ENCODE data around the gene PLOD2. TPM values are rescaled to one million over a fixed set of nuclear protein-coding genes. Genes with fewer than 3 reads are reported as not detected.

PLOD2 gene
- under 1 TPM; 0.38 to 0.65 TPM for total RNA-seq

DNA sequence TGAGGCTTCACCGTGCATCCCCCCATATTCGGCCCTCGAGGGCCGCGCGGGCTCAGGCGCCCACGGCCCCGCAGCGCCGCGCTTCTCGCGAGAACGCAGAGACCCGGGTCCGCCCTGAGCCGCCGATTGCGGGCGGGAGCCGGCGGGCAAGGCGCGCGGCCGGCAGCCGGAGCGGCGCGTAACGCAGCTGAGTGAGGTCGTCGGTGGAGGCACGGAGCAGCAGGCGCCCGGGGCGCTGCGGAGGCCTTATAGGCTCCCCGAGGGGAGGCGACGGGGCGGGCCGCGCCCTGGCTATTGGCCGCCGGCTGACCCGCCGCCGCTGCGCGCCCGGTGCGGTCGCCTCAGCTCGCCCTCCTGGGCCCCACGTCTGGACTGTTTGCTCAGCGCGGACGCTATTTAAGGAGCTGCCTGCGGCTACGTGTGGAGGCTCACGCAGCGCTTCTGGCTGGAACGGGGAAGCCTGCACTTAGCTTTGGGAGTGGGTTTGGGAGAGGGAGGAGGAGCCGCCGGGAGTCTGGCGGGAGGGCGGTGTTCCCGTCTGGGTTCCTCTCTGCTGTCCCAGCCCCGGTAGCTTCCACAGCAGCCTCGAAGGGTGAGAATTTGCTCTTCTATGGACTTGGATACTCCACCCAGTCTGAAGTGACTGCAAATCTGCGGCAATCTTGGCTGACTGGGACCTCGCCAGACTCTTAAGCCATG, at the start of gene PLOD2:
Gene PLOD2, minus strand, starts transcription at position 221 of the 699 bp plus-strand sequence. Its CDS starts 195 bp downstream, at position 26.
- Mint-ChIP-seq H3K9me3 (no peaks in the 10 kb centered on the region), H3K27me3 (peaks cover 36% of the 10 kb centered on the region), H3K27ac (no peak within 1 kb of the TSS), H3K4me1 (ENCODE audit: low read depth) (peaks cover 12% of the 10 kb centered on the region), H3K4me3 (peak within 1 kb of the TSS; percentile 60), H3K36me3 (no peaks in the 10 kb centered on the region)
- CTCF ChIA-PET, result interaction anchor here (0.7 kb wide), 1 partner anchor 10 kb away, joined by 3 read pairs; no protein-coding TSS in a partner anchor
- peak; percentile 32 for DNase-seq
- POLR2A ChIA-PET, result no interaction called here
- intact Hi-C loops (cut with micrococcal nuclease), result loop anchor here (5.0 kb wide), 1 partner anchor 381 kb away; the partner anchor contains the start of gene PLSCR1

DNA sequence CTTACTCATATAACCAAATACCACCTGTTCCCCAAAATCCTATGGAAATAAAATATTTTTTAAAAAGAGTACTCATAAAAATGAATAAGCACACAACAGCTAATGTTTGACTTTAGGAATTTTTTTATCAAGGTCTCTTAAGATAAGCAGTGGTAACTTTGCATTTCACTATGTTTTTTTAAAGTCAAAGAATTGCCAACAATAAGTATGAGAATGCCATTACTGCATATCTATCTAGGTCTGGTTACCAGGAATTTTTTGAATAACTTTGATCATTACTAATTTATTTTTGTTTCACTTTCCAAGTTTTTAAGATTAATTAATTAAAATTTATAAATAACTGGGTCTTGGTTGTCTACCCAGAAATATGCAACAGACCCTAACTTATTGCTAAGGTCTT, 48.4 kb upstream of the PLOD2 start:
- H3K4me3 Mint-ChIP-seq, result no peak overlapping the region
- intact Hi-C loops (cut with micrococcal nuclease), result no loop called here
- DNase-seq, result no peak
- no peak overlapping the region for H3K27ac Mint-ChIP-seq
- H3K9me3 Mint-ChIP-seq, result no peaks in the 10 kb centered on the region
- POLR2A ChIA-PET, result no interaction called here
- H3K4me1 Mint-ChIP-seq (ENCODE audit: low read depth), result no peaks in the 10 kb centered on the region
- no peaks in the 10 kb centered on the region for H3K27me3 Mint-ChIP-seq
- CTCF ChIA-PET, result no interaction called here
- H3K36me3 Mint-ChIP-seq, result no peaks in the 10 kb centered on the region

DNA sequence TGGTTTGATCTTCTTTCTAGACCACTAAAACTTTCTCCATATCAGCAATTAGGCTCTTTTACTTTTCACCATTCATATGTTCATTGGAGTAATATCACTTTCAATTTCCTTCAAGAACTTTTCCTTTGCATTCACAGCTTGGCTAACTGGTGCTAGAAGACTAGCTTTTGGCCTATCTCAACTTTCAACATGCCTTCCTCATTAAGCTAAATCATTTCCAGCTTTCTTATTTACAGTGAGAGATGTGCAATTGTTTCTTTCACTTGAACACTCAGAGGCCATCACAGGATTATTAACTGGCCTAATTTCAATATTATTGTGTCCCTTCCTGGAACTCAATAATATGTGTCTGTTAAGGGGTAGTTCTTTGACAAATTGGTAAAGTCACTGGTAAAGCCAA, 42.8 kb upstream of the PLOD2 start:
- intact Hi-C loops (cut with micrococcal nuclease), result no loop called here
- H3K36me3 Mint-ChIP-seq, result no peaks in the 10 kb centered on the region
- H3K4me3 Mint-ChIP-seq, result no peak overlapping the region
- no peaks in the 10 kb centered on the region for H3K9me3 Mint-ChIP-seq
- no peaks in the 10 kb centered on the region for H3K4me1 Mint-ChIP-seq (ENCODE audit: low read depth)
- no peak overlapping the region for H3K27ac Mint-ChIP-seq
- ChIA-PET CTCF (interaction anchor here (1.4 to 1.8 kb wide), 2 partner anchors 10 to 14 kb away, joined by 4 to 6 read pairs; no protein-coding TSS in a partner anchor), POLR2A (no interaction called here)
- DNase-seq, result no peak
- peaks cover 2% of the 10 kb centered on the region for H3K27me3 Mint-ChIP-seq

DNA sequence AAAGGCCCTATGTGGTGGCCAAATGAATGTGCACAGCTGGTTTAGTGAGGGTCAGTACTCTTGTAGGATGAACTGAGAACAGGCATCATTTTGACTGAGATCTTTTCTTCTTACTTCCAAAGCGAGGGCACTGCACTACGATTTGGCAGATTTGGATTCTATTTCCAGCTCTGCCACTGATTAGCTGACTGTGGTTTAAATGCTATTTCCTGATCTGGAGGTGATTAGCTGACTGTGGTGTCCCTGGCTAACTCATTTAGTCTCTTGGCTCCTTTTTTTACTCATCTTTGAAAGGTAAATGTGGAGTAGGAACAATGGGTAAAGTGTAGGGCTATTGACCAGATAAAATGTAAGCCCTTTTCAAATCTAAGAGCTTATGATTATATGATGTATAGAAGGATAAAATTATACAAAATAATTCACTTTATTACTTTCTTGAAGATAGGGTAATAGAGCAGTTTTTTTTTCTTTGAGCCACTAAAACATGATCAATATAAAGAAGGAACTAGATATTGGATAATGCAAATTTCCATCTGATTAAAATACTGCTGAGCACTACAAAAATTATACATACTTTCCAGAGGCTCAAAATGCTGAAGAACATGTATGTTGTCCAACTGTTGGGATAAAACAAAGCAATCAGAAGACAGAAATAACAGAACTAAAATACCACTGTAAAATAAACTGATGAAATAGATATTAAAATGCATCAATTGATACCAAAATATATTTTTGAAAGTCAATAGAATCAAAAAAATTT, 39.7 kb upstream of the PLOD2 start:
- intact Hi-C loops (cut with micrococcal nuclease), result no loop called here
- no peak overlapping the region for H3K27ac Mint-ChIP-seq
- DNase-seq, result no peak
- no peak overlapping the region for H3K4me3 Mint-ChIP-seq
- peaks cover 2% of the 10 kb centered on the region for H3K27me3 Mint-ChIP-seq
- ChIA-PET POLR2A (interaction anchor here (0.7 kb wide), 1 partner anchor 48 kb away, joined by 3 read pairs; no protein-coding TSS in a partner anchor), CTCF (interaction anchor here (1.5 kb wide), 1 partner anchor 11 kb away, joined by 6 read pairs; no protein-coding TSS in a partner anchor)
- H3K9me3 Mint-ChIP-seq, result no peaks in the 10 kb centered on the region
- no peaks in the 10 kb centered on the region for H3K36me3 Mint-ChIP-seq
- no peaks in the 10 kb centered on the region for H3K4me1 Mint-ChIP-seq (ENCODE audit: low read depth)

DNA sequence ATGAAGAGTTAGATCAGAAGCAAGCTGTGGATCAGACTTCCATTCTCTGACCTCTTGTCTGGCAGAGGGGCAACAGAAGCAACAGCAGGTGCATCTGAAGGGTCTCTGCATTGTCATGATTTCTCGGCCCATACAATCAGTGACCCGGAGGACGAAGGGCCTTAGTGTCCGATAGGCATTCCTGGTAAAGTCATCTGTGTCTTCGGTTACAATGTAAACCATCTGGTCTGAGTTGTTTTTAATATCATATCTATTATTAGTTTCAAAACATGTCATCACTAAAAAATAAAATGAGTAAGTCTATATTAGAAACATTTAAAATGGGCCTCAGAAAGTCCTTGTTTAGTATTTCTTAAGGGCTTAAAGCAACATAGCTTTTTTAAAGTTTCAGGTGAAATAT, 38.8 kb upstream of the PLOD2 start:
- DNase-seq, result no peak
- Mint-ChIP-seq H3K36me3 (no peaks in the 10 kb centered on the region), H3K4me3 (no peak overlapping the region), H3K27ac (no peak overlapping the region), H3K4me1 (ENCODE audit: low read depth) (no peaks in the 10 kb centered on the region), H3K9me3 (no peaks in the 10 kb centered on the region), H3K27me3 (peaks cover 2% of the 10 kb centered on the region)
- POLR2A ChIA-PET, result no interaction called here
- intact Hi-C loops (cut with micrococcal nuclease), result no loop called here
- CTCF ChIA-PET, result interaction anchor here (0.5 to 1.5 kb wide), 2 partner anchors 10 to 93 kb away, joined by 3 to 6 read pairs; no protein-coding TSS in a partner anchor

DNA sequence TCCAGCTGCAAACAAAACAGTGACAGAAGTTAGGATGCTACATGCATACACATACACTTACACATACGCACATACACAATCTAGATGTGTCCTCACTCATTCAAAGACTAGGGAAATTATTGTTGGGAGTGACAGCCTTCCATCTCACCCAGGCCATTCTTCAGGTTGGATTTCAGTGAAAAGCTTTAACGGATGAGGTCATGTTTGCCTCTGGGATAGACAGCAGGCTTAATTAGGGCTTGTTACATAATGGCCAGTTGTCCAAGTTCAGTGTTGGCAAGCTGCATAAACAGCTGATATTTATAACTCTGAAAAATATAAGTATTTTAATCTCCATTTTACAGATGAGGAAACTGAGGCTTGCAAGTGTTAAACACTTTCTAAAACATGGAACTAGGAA, 35.8 kb upstream of the PLOD2 start:
- Mint-ChIP-seq H3K27me3 (no peaks in the 10 kb centered on the region), H3K9me3 (no peaks in the 10 kb centered on the region), H3K36me3 (no peaks in the 10 kb centered on the region), H3K4me3 (no peak overlapping the region), H3K4me1 (ENCODE audit: low read depth) (no peaks in the 10 kb centered on the region), H3K27ac (no peak overlapping the region)
- CTCF ChIA-PET, result interaction anchor here (1.2 kb wide), 1 partner anchor 444 kb away, joined by 3 read pairs; no protein-coding TSS in a partner anchor
- intact Hi-C loops (cut with micrococcal nuclease), result no loop called here
- DNase-seq, result no peak
- POLR2A ChIA-PET, result no interaction called here

DNA sequence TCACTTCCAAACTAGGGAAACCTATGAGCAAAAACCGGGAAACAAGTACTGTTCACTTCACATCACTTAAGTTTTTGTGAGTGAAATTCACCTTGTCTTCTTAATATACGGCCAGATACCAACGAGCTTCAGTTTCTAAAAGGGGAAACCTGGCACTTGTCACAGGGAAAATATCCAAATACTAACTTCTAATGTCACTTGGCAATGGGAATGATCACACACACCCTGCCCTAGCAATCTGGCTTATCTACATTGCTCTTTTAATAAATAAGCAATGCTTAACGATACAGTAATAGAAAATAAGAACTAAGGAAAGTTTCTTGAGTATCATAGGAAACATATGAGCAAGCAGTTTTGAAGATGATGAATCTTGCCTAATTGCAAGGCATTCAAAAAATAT, 34.6 kb upstream of the PLOD2 start:
- Mint-ChIP-seq H3K36me3 (no peaks in the 10 kb centered on the region), H3K27me3 (no peaks in the 10 kb centered on the region), H3K27ac (no peak overlapping the region), H3K4me1 (ENCODE audit: low read depth) (no peaks in the 10 kb centered on the region), H3K9me3 (no peaks in the 10 kb centered on the region), H3K4me3 (no peak overlapping the region)
- ChIA-PET POLR2A (no interaction called here), CTCF (no interaction called here)
- DNase-seq, result no peak
- intact Hi-C loops (cut with micrococcal nuclease), result no loop called here

DNA sequence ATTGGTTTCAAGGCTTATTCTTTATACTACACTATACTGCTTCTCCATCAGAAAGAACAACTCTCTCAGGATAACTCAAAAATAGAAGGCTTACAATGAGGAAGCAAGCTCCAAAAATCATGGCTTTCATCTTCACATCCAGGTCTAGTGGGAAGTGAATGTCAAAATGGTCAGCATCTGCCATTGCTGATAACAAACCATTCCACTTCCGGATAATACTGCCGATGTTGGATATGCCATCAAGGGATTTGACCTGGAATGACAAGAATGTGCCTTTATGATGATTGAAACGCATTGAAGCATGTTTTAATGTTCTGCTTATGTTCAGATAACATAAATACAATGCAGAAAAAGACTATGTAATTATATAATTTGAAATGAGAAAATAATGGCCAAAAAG, 34.0 kb upstream of the PLOD2 start:
- H3K27me3 Mint-ChIP-seq, result no peaks in the 10 kb centered on the region
- POLR2A ChIA-PET, result no interaction called here
- H3K36me3 Mint-ChIP-seq, result no peaks in the 10 kb centered on the region
- H3K4me3 Mint-ChIP-seq, result no peak overlapping the region
- no peak for DNase-seq
- H3K27ac Mint-ChIP-seq, result no peak overlapping the region
- no peaks in the 10 kb centered on the region for H3K4me1 Mint-ChIP-seq (ENCODE audit: low read depth)
- CTCF ChIA-PET, result no interaction called here
- intact Hi-C loops (cut with micrococcal nuclease), result no loop called here
- no peaks in the 10 kb centered on the region for H3K9me3 Mint-ChIP-seq

DNA sequence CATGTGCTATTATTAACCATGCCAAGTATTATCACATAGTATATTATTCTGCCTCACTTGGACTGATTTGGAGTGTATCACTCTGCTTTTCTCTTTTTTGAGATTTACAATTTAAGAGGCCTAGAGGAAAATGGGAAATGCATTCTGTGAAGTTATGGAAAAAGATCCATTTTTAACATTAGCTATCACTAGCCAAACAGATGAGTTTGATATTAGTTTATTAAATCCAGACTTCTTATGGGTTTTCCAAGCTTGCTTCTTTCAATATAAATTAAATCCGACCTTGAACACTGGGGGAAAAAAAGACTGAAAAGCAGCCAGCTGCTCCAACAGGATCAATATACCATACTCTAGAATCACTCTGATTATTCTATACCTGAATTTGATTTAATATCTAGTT, 30.1 kb upstream of the PLOD2 start:
- DNase-seq, result no peak
- ChIA-PET POLR2A (no interaction called here), CTCF (interaction anchor here (0.6 to 4.1 kb wide), 6 partner anchors 26 to 595 kb away, joined by 3 to 54 read pairs (median 4); no protein-coding TSS in a partner anchor)
- H3K27me3 Mint-ChIP-seq, result peaks cover 3% of the 10 kb centered on the region
- H3K4me1 Mint-ChIP-seq (ENCODE audit: low read depth), result no peaks in the 10 kb centered on the region
- H3K4me3 Mint-ChIP-seq, result no peak overlapping the region
- no peaks in the 10 kb centered on the region for H3K9me3 Mint-ChIP-seq
- intact Hi-C loops (cut with micrococcal nuclease), result no loop called here
- no peaks in the 10 kb centered on the region for H3K36me3 Mint-ChIP-seq
- no peak overlapping the region for H3K27ac Mint-ChIP-seq

DNA sequence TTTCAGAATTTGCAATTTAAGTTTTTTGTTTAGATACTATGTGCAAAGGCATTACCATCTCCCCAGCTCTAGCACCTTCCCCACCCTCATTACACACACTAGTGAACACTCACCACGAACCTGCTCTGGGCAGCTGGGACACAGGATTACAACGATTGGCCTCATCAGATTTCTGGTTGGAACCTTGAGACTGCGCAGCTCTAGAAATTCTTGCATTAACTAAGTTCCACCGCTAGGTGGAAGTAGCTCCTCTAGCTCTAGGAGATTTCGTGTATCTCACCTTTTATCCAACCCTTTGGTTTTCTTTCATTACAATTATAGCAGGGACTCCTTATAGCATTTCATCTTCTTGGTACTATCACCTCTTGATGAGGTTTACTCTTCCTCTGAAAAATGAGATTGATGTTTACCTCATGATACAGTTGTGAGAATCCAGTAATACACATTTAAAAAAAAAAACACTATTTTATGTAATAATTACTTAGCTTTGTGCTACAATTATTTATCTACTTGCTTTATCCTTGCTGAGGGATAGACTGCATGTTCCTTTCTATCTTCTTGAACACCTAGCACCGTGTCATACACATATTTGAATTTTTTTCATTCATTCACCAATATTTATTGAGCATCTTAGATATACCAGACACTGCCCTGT, 28.7 kb upstream of the PLOD2 start:
- Mint-ChIP-seq H3K27me3 (peaks cover 3% of the 10 kb centered on the region), H3K9me3 (no peaks in the 10 kb centered on the region), H3K36me3 (no peaks in the 10 kb centered on the region), H3K4me3 (no peak overlapping the region), H3K27ac (no peak overlapping the region), H3K4me1 (ENCODE audit: low read depth) (no peaks in the 10 kb centered on the region)
- POLR2A ChIA-PET, result no interaction called here
- intact Hi-C loops (cut with micrococcal nuclease), result loop anchor here (1.0 to 5.0 kb wide), 3 partner anchors 138 to 452 kb away; no protein-coding TSS in a partner anchor
- CTCF ChIA-PET, result interaction anchor here (0.6 to 4.1 kb wide), 31 partner anchors 8 to 782 kb away, joined by 3 to 54 read pairs (median 4); no protein-coding TSS in a partner anchor
- no peak for DNase-seq

DNA sequence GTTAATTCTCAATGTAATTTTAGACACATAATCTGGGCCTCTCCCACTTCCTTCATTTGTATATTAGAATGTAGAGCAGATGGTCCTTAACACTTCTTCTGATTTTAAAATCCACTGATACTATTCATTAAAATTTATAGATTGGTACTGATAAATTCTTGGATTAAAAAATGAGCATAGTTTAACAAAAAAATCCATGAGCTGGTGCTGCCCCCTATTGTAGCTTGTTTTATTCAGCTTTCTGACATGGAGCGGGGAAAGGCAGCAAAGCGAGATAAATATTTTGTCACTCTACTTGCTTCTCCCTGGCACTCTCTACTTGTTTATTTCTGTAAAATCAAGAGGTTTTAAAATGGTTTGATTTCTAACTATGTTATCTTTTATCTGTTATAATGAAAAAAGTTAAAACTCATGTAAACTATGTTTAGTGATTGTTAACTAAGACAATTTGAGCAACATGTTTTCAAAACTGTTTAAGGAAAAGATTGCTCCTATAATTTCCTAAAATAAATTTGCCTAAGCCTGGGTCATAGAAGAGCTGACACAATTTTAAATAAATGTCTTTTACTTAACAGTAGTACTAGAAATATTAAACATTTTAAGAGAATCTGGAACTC, 26.5 kb upstream of the PLOD2 start:
- H3K27me3 Mint-ChIP-seq, result peaks cover 8% of the 10 kb centered on the region
- ChIA-PET CTCF (interaction anchor here (1.0 to 4.1 kb wide), 6 partner anchors 10 to 407 kb away, joined by 3 to 54 read pairs (median 5); no protein-coding TSS in a partner anchor), POLR2A (no interaction called here)
- intact Hi-C loops (cut with micrococcal nuclease), result loop anchor here (2.0 to 5.0 kb wide), 2 partner anchors 123 to 140 kb away; no protein-coding TSS in a partner anchor
- H3K27ac Mint-ChIP-seq, result no peak overlapping the region
- H3K36me3 Mint-ChIP-seq, result no peaks in the 10 kb centered on the region
- no peaks in the 10 kb centered on the region for H3K4me1 Mint-ChIP-seq (ENCODE audit: low read depth)
- no peak for DNase-seq
- no peaks in the 10 kb centered on the region for H3K9me3 Mint-ChIP-seq
- no peak overlapping the region for H3K4me3 Mint-ChIP-seq
